HEK293 (cell line): ENCODE data around the gene ALAD.

Experiments
- EGR2 ChIP-seq: fragments of 450-650 bp; formaldehyde crosslinking; IDR thresholded peaks from 2 replicates; pipeline ENCODE4 v1.5.1; 2016; ENCODE audit warnings: low read depth, missing biosample characterization, missing genetic modification characterization
- GLIS1 ChIP-seq: fragments of 450-650 bp; formaldehyde crosslinking; IDR thresholded peaks from 2 replicates; pipeline ENCODE4 v1.5.1; 2016; ENCODE audit warnings: missing biosample characterization, missing genetic modification characterization
- KLF16 ChIP-seq: fragments of 450-650 bp; formaldehyde crosslinking; IDR thresholded peaks from 2 replicates; pipeline ENCODE4 v1.5.1; 2017; ENCODE audit warnings: missing biosample characterization, missing genetic modification characterization
- KLF7 ChIP-seq: fragments of 450-650 bp; formaldehyde crosslinking; IDR thresholded peaks from 2 replicates; pipeline ENCODE4 v1.5.1; 2016; ENCODE audit warnings: missing biosample characterization, missing genetic modification characterization, borderline replicate concordance
- KLF9 ChIP-seq: fragments of 450-650 bp; formaldehyde crosslinking; IDR thresholded peaks from 2 replicates; pipeline ENCODE4 v1.5.1; 2016; ENCODE audit warnings: missing biosample characterization, missing genetic modification characterization, low read depth
- PRDM4 ChIP-seq: fragments of 450-650 bp; formaldehyde crosslinking; IDR thresholded peaks from 2 replicates; pipeline ENCODE4 v1.5.1; 2017; ENCODE audit warnings: missing biosample characterization, missing genetic modification characterization
- SALL2 ChIP-seq: fragments of 450-650 bp; formaldehyde crosslinking; IDR thresholded peaks from 2 replicates; pipeline ENCODE4 v1.5.0; 2017; ENCODE audit warnings: missing biosample characterization, mild to moderate bottlenecking, missing genetic modification characterization, borderline replicate concordance
- SP3 ChIP-seq: fragments of 450-650 bp; formaldehyde crosslinking; IDR thresholded peaks from 2 replicates; pipeline ENCODE4 v1.5.1; 2016; ENCODE audit warnings: missing biosample characterization, missing genetic modification characterization
- ZBTB26 ChIP-seq: fragments of 450-650 bp; formaldehyde crosslinking; optimal IDR thresholded peaks from 2 replicates; pipeline ENCODE3; 2016; ENCODE audit warnings: missing biosample characterization, mild to moderate bottlenecking, missing genetic modification characterization
- ZBTB48 ChIP-seq: fragments of 450-650 bp; formaldehyde crosslinking; IDR thresholded peaks from 2 replicates; pipeline ENCODE4 v1.5.1; 2016; ENCODE audit warnings: missing biosample characterization, missing genetic modification characterization
- ZEB2 ChIP-seq: fragments of 450-650 bp; formaldehyde crosslinking; IDR thresholded peaks from 2 replicates; pipeline ENCODE4 v1.5.1; 2016; ENCODE audit warnings: missing biosample characterization, missing genetic modification characterization
- ZFHX2 ChIP-seq: fragments of 450-650 bp; formaldehyde crosslinking; conservative IDR thresholded peaks from 2 replicates; pipeline ENCODE4 v1.5.1; 2016; ENCODE audit warnings: missing biosample characterization, missing genetic modification characterization
- ZFP69B ChIP-seq: fragments of 450-650 bp; formaldehyde crosslinking; IDR thresholded peaks from 2 replicates; pipeline ENCODE4 v1.5.1; 2016; ENCODE audit warnings: missing biosample characterization, missing genetic modification characterization
- ZNF121 ChIP-seq: fragments of 450-650 bp; formaldehyde crosslinking; IDR thresholded peaks from 2 replicates; pipeline ENCODE4 v1.5.1; 2016; ENCODE audit warnings: missing biosample characterization, missing genetic modification characterization
- ZNF146 ChIP-seq: fragments of 450-650 bp; formaldehyde crosslinking; IDR thresholded peaks from 2 replicates; pipeline ENCODE4 v1.5.1; 2016; ENCODE audit warnings: missing biosample characterization, missing genetic modification characterization
- ZNF214 ChIP-seq: fragments of 450-650 bp; formaldehyde crosslinking; IDR thresholded peaks from 2 replicates; pipeline ENCODE4 v1.5.1; 2017; ENCODE audit warnings: missing biosample characterization, mild to moderate bottlenecking, missing genetic modification characterization, borderline replicate concordance
- ZNF223 ChIP-seq: fragments of 450-650 bp; formaldehyde crosslinking; IDR thresholded peaks from 2 replicates; pipeline ENCODE4 v1.5.1; 2016; ENCODE audit warnings: missing biosample characterization, missing genetic modification characterization
- ZNF274 ChIP-seq, 2 experiments: fragments of 200-500 bp in 1 of 2; fragments of 450-650 bp in 1 of 2; sonication (Bioruptor generic) in 1 of 2; formaldehyde crosslinking in 1 of 2; IDR thresholded peaks; 2 replicates each; pipeline versions ENCODE4 v1.5.1 to v1.6.1; 2014 to 2016; ENCODE audit warnings: borderline replicate concordance in 1 of 2, inconsistent platforms in 1 of 2, low read length in 1 of 2, missing biosample characterization in 1 of 2, missing genetic modification characterization in 1 of 2
- ZNF311 ChIP-seq: fragments of 450-650 bp; formaldehyde crosslinking; IDR thresholded peaks from 2 replicates; pipeline ENCODE4 v1.5.1; 2017; ENCODE audit warnings: missing biosample characterization, missing genetic modification characterization, borderline replicate concordance
- ZNF335 ChIP-seq: fragments of 450-650 bp; formaldehyde crosslinking; conservative IDR thresholded peaks from 2 replicates; pipeline ENCODE4 v1.5.1; 2016; ENCODE audit warnings: missing biosample characterization, missing genetic modification characterization
- ZNF416 ChIP-seq: fragments of 450-650 bp; formaldehyde crosslinking; IDR thresholded peaks from 2 replicates; pipeline ENCODE4 v1.5.1; 2016; ENCODE audit warnings: missing biosample characterization, missing genetic modification characterization
- ZNF426 ChIP-seq: fragments of 450-650 bp; formaldehyde crosslinking; IDR thresholded peaks from 2 replicates; pipeline ENCODE4 v1.5.1; 2017; ENCODE audit warnings: missing biosample characterization, missing genetic modification characterization, mild to moderate bottlenecking, inconsistent platforms, moderate library complexity
- ZNF48 ChIP-seq: fragments of 450-650 bp; formaldehyde crosslinking; IDR thresholded peaks from 2 replicates; pipeline ENCODE4 v1.5.1; 2016; ENCODE audit warnings: missing biosample characterization, missing genetic modification characterization
- ZNF501 ChIP-seq: fragments of 450-650 bp; formaldehyde crosslinking; IDR thresholded peaks from 2 replicates; pipeline ENCODE4 v1.5.1; 2016; ENCODE audit warnings: missing biosample characterization, missing genetic modification characterization
- ZNF580 ChIP-seq: fragments of 450-650 bp; formaldehyde crosslinking; IDR thresholded peaks from 2 replicates; pipeline ENCODE4 v1.5.1; 2016; ENCODE audit warnings: missing biosample characterization, missing genetic modification characterization
- ZNF596 ChIP-seq: fragments of 450-650 bp; IDR thresholded peaks from 2 replicates; pipeline ENCODE4 v1.5.0; 2018; ENCODE audit warnings: missing biosample characterization, mild to moderate bottlenecking, missing genetic modification characterization, moderate library complexity
- ZNF677 ChIP-seq: fragments of 450-650 bp; IDR thresholded peaks from 2 replicates; pipeline ENCODE4 v1.5.0; 2018; ENCODE audit warnings: missing biosample characterization, mild to moderate bottlenecking, missing genetic modification characterization, moderate library complexity
- ZNF768 ChIP-seq: fragments of 450-650 bp; formaldehyde crosslinking; IDR thresholded peaks from 2 replicates; pipeline ENCODE4 v1.5.1; 2018; ENCODE audit warnings: missing biosample characterization, mild to moderate bottlenecking, missing genetic modification characterization
- ZNF776 ChIP-seq: fragments of 450-650 bp; formaldehyde crosslinking; IDR thresholded peaks from 2 replicates; pipeline ENCODE4 v1.5.0; 2017; ENCODE audit warnings: missing biosample characterization, missing genetic modification characterization, borderline replicate concordance
- ZNF830 ChIP-seq: fragments of 450-650 bp; IDR thresholded peaks from 2 replicates; pipeline ENCODE4 v1.5.0; 2018; ENCODE audit warnings: missing biosample characterization, missing genetic modification characterization, low read depth, mild to moderate bottlenecking, moderate library complexity
- TF ChIP-seq, protein P1 (sequence below): fragments of 450-650 bp; formaldehyde crosslinking; IDR thresholded peaks from 2 replicates; pipeline ENCODE4 v1.5.1; 2017; ENCODE audit warnings: missing biosample characterization, missing genetic modification characterization
- TF ChIP-seq, protein P2 (sequence below): IDR thresholded peaks from 2 replicates; pipeline ENCODE4 v1.6.1; 2011; ENCODE audit warnings: mild to moderate bottlenecking, low read depth, low read length, borderline replicate concordance

ALAD gene

DNA sequence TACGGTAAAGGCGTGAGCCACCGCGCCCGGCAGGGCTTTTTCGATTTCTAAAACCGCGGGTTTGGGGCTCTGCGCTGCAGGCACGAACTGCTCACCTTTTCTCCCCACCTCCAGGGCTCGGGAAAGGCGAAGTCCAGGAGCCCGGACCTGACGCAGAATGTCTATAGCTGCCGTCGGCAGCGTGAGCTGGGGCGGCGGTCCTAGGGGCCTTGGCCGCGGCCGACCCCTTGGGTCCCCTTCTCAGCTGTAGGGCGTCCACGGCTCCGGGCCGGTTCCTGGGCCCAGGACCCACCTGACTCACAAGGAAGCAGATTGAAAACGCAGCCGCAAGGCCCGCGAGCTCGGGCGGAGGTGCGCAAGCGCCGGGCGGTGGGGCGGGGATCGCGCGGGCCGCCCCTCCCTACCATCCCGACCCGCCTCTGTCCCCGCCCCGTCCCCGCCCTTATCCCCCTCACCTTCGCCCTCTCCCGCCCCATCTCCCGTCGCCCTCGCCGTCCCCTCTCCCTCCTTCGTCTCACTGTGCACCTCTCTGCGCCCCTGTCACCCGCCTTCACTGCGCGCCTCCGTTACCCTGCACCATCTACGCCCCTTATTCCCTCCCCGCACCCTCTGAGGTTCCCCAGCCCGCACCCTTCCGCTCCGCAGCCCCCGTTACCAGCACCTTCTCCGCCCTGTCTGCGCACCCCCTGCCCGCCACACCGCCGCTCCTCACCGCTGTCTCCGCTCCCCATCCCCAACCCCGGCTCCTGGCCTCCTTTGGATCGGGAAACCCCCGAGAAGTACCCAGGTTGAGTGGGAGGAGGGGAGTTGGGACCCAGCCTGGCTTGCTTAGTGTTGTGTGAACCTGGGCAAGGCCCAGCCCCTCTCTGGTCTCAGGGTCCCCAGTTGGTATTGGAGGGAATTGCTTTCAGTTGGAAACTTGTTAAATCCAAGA lies 24.2 kb downstream of the ALAD start, which contains the start of gene HDHD3 (continued):
- TF ChIP-seq, protein P1, sequence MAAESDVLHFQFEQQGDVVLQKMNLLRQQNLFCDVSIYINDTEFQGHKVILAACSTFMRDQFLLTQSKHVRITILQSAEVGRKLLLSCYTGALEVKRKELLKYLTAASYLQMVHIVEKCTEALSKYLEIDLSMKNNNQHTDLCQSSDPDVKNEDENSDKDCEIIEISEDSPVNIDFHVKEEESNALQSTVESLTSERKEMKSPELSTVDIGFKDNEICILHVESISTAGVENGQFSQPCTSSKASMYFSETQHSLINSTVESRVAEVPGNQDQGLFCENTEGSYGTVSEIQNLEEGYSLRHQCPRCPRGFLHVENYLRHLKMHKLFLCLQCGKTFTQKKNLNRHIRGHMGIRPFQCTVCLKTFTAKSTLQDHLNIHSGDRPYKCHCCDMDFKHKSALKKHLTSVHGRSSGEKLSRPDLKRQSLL, result no peak
- TF ChIP-seq SALL2 (tag by site-specific recombination) (no peak), ZNF501 (no peak), ZNF416 (no peak), ZBTB48 (tag by site-specific recombination) (peak; percentile 73), ZNF596 (tag by site-specific recombination) (no peak), ZNF335 (tag by site-specific recombination) (peak; percentile 86), SP3 (peak; percentile 94), ZNF768 (no peak), ZNF830 (tag by site-specific recombination) (no peak), ZNF214 (no peak), KLF7 (tag by site-specific recombination) (no peak; the same call in 1 of the 2 replicates), ZNF776 (no peak), PRDM4 (tag by site-specific recombination) (no peak), ZEB2 (tag by site-specific recombination) (0 out of 2 replicates have a peak, but pooled peaks have one; percentile 16), ZBTB26 (tag by site-specific recombination) (peak; percentile 72), ZNF146 (tag by site-specific recombination) (no peak), ZNF580 (no peak), ZNF677 (no peak), ZNF274 (IDR thresholded peaks at IDR 0.05; ENCODE audit: low read length) (no peak), ZNF274 (tag by site-specific recombination; IDR thresholded peaks at IDR 0.05; ENCODE audit: borderline replicate concordance) (no peak), ZNF121 (tag by site-specific recombination) (no peak), ZFHX2 (tag by site-specific recombination) (peak; percentile 77), ZNF223 (tag by site-specific recombination) (peak; percentile 71; the same call in 1 of the 2 replicates), GLIS1 (tag by site-specific recombination) (no peak), ZNF426 (no peak), ZFP69B (tag by site-specific recombination) (0 out of 2 replicates have a peak, but pooled peaks have one; percentile 33), ZNF311 (no peak), EGR2 (tag by site-specific recombination) (peak; percentile 51), ZNF48 (tag by site-specific recombination) (no peak), KLF9 (tag by site-specific recombination) (peak; percentile 78), KLF16 (0 out of 2 replicates have a peak, but pooled peaks have one; percentile 25)
- TF ChIP-seq, protein P2, sequence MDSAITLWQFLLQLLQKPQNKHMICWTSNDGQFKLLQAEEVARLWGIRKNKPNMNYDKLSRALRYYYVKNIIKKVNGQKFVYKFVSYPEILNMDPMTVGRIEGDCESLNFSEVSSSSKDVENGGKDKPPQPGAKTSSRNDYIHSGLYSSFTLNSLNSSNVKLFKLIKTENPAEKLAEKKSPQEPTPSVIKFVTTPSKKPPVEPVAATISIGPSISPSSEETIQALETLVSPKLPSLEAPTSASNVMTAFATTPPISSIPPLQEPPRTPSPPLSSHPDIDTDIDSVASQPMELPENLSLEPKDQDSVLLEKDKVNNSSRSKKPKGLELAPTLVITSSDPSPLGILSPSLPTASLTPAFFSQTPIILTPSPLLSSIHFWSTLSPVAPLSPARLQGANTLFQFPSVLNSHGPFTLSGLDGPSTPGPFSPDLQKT, result no peak
